ENCODE measurements around the gene SMAP1. TPM values are rescaled to one million over a fixed set of nuclear protein-coding genes. Genes with fewer than 3 reads are reported as not detected.

The SMAP1 gene
- total RNA-seq, 1 experiment from 2014 or later = 3.5 TPM

- Histone ChIP-seq H2AFZ (ENCODE audit: low read depth, low read length, poor library complexity, severe bottlenecking) (no peak overlapping the region), H3K9ac (ENCODE audit: low read length) (no peak overlapping the region), H3K9me2 (ENCODE audit: insufficient read depth) (no peaks in the 10 kb centered on the region), H3K27me3 (ENCODE audit: insufficient read depth, low read length) (no peaks in the 10 kb centered on the region), H3K4me3 (replicated peaks in 1 of 2; ENCODE audit: low read depth in 1 of 2, low read length in 2 of 2) (no peak overlapping the region), H4K20me1 (ENCODE audit: insufficient read depth) (no peaks in the 10 kb centered on the region), H3K79me2 (ENCODE audit: insufficient read depth, low read length) (no peaks in the 10 kb centered on the region), H3K4me2 (ENCODE audit: low read length) (no peak overlapping the region), H3K9me3 (ENCODE audit: control insufficient read depth in 1 of 2, insufficient read depth in 1 of 2, low read depth in 1 of 2, low read length in 2 of 2) (no peaks in the 10 kb centered on the region), H3K4me1 (ENCODE audit: control insufficient read depth in 1 of 2, insufficient read depth in 2 of 2, low read length in 2 of 2) (no peaks in the 10 kb centered on the region), H3K27ac (ENCODE audit: low read depth, low read length) (no peak overlapping the region), H3K36me3 (ENCODE audit: control insufficient read depth in 1 of 2, insufficient read depth in 2 of 2, low read length in 2 of 2) (no peaks in the 10 kb centered on the region)
- ChIA-PET CTCF (no interaction called here), RAD21 (ENCODE audit: low non-redundant PET in 1 of 2, low total read pairs in 2 of 2, uncharacterized antibody in 2 of 2, unreplicated experiment in 2 of 2) (no interaction called here), POLR2A (no interaction called here)
- intact Hi-C loops (cut with micrococcal nuclease) = no loop called here
- TF ChIP-seq CBX3 (IDR thresholded peaks at IDR 0.05; ENCODE audit: low read depth) (no peak), EGR1 (IDR thresholded peaks at IDR 0.05; ENCODE audit: low read depth) (no peak), JUND (IDR thresholded peaks at IDR 0.05) (no peak), FOSL1 (IDR thresholded peaks at IDR 0.05; ENCODE audit: low read depth) (no peak), ZFX (IDR thresholded peaks at IDR 0.05) (no peak), MAX (IDR thresholded peaks at IDR 0.05) (no peak), SIN3A (IDR thresholded peaks at IDR 0.05; ENCODE audit: low read depth) (no peak), ZNF274 (IDR thresholded peaks at IDR 0.05; ENCODE audit: low read depth, low read length) (no peak), REST (IDR thresholded peaks at IDR 0.05; ENCODE audit: low read depth) (no peak), RAD21 (IDR thresholded peaks at IDR 0.05; ENCODE audit: low read depth) (no peak), ATF3 (IDR thresholded peaks at IDR 0.05) (no peak), POLR2AphosphoS5 (IDR thresholded peaks at IDR 0.05; ENCODE audit: low read depth, low read length) (no peak), YY1 (IDR thresholded peaks at IDR 0.05; ENCODE audit: extremely low read depth, insufficient replicate concordance, low read depth, low read length) (no peak), CEBPB (IDR thresholded peaks at IDR 0.05; ENCODE audit: low read depth) (no peak), TCF7L2 (IDR thresholded peaks at IDR 0.05; ENCODE audit: borderline replicate concordance, extremely low read depth, insufficient read depth, insufficient read length) (no peak), EZH2phosphoT487 (IDR thresholded peaks at IDR 0.05; ENCODE audit: borderline replicate concordance) (no peak), EZH2 (IDR thresholded peaks at IDR 0.05) (no peak)
- DNase-seq (ENCODE audit: low read depth, low spot score) = no peak
- no TSS peak for BruUV-seq (replicated peaks)
- no peak for ATAC-seq
These were observed 218.4 kb downstream of the SMAP1 start for GRCh38 chr6:70886071-70886470.
